ENCODE results near the gene BTBD16. TPM values are rescaled to one million over a fixed set of nuclear protein-coding genes. Genes with fewer than 3 reads are reported as not detected.

Gene BTBD16
- total and polyA plus RNA-seq, 10 of the 15 experiments (the other 5 are each of a cell fraction or from before 2014, with no cell fraction given): 0.11 TPM; not detected in 9

DNA sequence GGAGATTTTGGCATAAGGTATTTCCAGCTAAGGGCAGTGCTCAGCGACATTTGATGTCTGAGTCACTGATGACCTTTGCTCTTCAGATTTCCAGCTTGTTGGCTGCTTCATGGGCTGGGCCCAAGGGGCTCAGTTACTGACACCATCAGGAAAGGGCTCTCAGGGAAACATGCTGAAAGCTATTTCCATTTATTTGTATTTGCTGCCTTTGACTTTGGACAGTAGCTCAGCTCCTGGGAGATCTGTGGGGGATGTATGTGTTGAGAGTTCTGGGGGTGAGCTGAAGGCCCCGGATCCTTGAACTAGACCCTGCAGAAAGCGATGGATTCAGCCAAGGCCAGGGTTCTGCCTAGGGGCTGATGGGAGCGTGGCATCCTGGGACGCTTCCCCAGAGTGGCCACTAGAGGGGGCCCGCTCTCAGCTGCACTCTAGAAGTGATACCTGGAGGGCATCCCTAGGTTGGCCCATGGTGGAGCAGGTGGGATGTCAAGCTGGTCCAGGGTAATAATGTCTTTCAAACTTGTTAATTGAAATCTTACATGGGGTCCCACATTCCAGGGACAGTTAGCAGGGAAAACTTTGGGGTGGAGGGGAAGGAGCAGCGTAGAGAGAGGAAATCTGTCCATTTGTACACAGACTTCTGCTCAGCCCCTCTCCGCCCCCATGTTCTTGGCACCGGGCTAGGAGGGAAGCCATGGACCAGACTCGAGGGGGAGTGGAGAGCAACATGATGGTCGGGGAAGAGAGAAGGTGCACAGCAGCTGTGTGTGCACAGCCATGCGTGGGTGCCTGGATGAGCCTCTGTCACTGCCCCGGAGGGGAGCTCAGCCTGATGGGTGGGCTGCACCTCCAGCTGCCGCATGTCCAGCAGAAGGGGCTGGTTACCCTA lies 3.0 kb upstream of the BTBD16 start:
- Histone ChIP-seq H3K4me1 (ENCODE audit: control insufficient read depth, insufficient read depth, low read length) (no peaks in the 10 kb centered on the region), H3K36me3 (ENCODE audit: control insufficient read depth in 2 of 2, insufficient read depth in 2 of 2, low read length in 1 of 2) (no peaks in the 10 kb centered on the region), H3K79me2 (ENCODE audit: control insufficient read depth, insufficient read depth, low read length) (no peaks in the 10 kb centered on the region), H3K9ac (ENCODE audit: control insufficient read depth, insufficient read depth, low read length) (no peak overlapping the region), H3K9me3 (replicated peaks; ENCODE audit: control insufficient read depth, insufficient read depth, low read length) (no peaks in the 10 kb centered on the region), H3K4me3 (no peak overlapping the region), H3K4me2 (ENCODE audit: control insufficient read depth, insufficient read depth) (no peak overlapping the region), H4K20me1 (ENCODE audit: control insufficient read depth, insufficient read depth) (no peaks in the 10 kb centered on the region), H3K27me3 (replicated peaks in 1 of 2; ENCODE audit: control insufficient read depth in 2 of 2, insufficient read depth in 2 of 2, low read length in 1 of 2) (no peaks in the 10 kb centered on the region), H3K27ac (ENCODE audit: control insufficient read depth, insufficient read depth) (no peak overlapping the region), H2AFZ (ENCODE audit: control insufficient read depth, low read depth, low read length) (no peak overlapping the region)
- ATAC-seq: peak; percentile 97
- RAD21 ChIA-PET (ENCODE audit: unreplicated experiment): no interaction called here
- no TSS peak for BruUV-seq (replicated peaks)
- DNase-seq (ENCODE audit: low read depth, low spot score): no peak
- intact Hi-C loops (cut with micrococcal nuclease; ENCODE audit: unreplicated experiment): no loop called here
- SMC1A ChIA-PET (ENCODE audit: uncharacterized antibody, unreplicated experiment): interaction anchor here (0.8 to 1.4 kb wide), 3 partner anchors 26 to 167 kb away, joined by 3 to 4 read pairs (median 3); no protein-coding TSS in a partner anchor
- TF ChIP-seq WRNIP1 (IDR thresholded peaks at IDR 0.05; ENCODE audit: borderline replicate concordance, low read depth, low read length) (no peak), SRF (IDR thresholded peaks at IDR 0.05; ENCODE audit: low read depth in 2 of 2, low read length in 2 of 2) (0 out of 4 replicates have a peak, but pooled peaks of 1 of the 2 experiments have one; percentile 14), SMC3 (IDR thresholded peaks at IDR 0.05; ENCODE audit: borderline replicate concordance, low read length) (peak; percentile 29; the same call in 1 of the 2 replicates), NRF1 (conservative IDR thresholded peaks at IDR 0.05; ENCODE audit: low read depth, low read length) (no peak), RAD21 (IDR thresholded peaks at IDR 0.05; ENCODE audit: insufficient read depth, low read depth, low read length) (peak; percentile 48)
- TF ChIP-seq, protein P1, sequence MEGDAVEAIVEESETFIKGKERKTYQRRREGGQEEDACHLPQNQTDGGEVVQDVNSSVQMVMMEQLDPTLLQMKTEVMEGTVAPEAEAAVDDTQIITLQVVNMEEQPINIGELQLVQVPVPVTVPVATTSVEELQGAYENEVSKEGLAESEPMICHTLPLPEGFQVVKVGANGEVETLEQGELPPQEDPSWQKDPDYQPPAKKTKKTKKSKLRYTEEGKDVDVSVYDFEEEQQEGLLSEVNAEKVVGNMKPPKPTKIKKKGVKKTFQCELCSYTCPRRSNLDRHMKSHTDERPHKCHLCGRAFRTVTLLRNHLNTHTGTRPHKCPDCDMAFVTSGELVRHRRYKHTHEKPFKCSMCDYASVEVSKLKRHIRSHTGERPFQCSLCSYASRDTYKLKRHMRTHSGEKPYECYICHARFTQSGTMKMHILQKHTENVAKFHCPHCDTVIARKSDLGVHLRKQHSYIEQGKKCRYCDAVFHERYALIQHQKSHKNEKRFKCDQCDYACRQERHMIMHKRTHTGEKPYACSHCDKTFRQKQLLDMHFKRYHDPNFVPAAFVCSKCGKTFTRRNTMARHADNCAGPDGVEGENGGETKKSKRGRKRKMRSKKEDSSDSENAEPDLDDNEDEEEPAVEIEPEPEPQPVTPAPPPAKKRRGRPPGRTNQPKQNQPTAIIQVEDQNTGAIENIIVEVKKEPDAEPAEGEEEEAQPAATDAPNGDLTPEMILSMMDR (IDR thresholded peaks at IDR 0.05 in 2 of 3, conservative IDR thresholded peaks at IDR 0.05 in 1 of 3; ENCODE audit: control insufficient read depth in 2 of 3, extremely low read depth in 1 of 3, insufficient read depth in 1 of 3, low read depth in 3 of 3, low read length in 3 of 3): peak; percentile 81 to 97 (median 95)
- POLR2A ChIA-PET: no interaction called here
- in situ Hi-C loops (cut with MboI): no loop called here
- peak; percentile 70 for FAIRE-seq
- CTCF ChIA-PET: interaction anchor here (0.5 to 6.5 kb wide), 16 partner anchors 8 to 1064 kb away, joined by 3 to 42 read pairs (median 4); no protein-coding TSS in a partner anchor
- 25% methylated on average over 14 of the region's 14 CpGs for WGBS (ENCODE audit: insufficient coverage, insufficient replicate concordance, low lambda C conversion rate, missing lambda C conversion rate)
